RWPE2 (cell line): ENCODE data around the gene NECTIN4.

Experiments used
- ATAC-seq: fragments of 200-7000 bp; cut with Tn5 transposase; 3 replicates; pipeline ENCODE4 v1.9.1; 2021; ENCODE audit warnings: low read depth
- DNase-seq: peaks from one replicate; pipeline ENCODE4 v3.0.0-alpha.2; 2020; ENCODE audit warnings: low spot score
- H3K27ac ChIP-seq: fragments of 450-650 bp; 2 replicates; pipeline ENCODE4 v1.5.1; 2017; ENCODE audit warnings: mild to moderate bottlenecking; ENCODE audit not compliant: poor library complexity, severe bottlenecking
- H3K27me3 ChIP-seq: fragments of 250-450 bp; sonication (Bioruptor Pico); 2 replicates; pipeline ENCODE4 v1.5.1; 2021; ENCODE audit warnings: mild to moderate bottlenecking, moderate library complexity; ENCODE audit not compliant: insufficient read depth, poor library complexity, severe bottlenecking
- H3K36me3 ChIP-seq: fragments of 250-450 bp; sonication (Bioruptor Pico); 2 replicates; pipeline ENCODE4 v1.5.1; 2020; ENCODE audit warnings: low read depth, mild to moderate bottlenecking, moderate library complexity
- H3K4me1 ChIP-seq: fragments of 250-450 bp; sonication (Bioruptor Pico); 2 replicates; pipeline ENCODE4 v1.5.1; 2021; ENCODE audit warnings: mild to moderate bottlenecking, moderate library complexity; ENCODE audit not compliant: insufficient read depth, poor library complexity, severe bottlenecking
- H3K4me3 ChIP-seq: fragments of 250-450 bp; sonication (Bioruptor Pico); 2 replicates; pipeline ENCODE4 v1.5.1; 2021; ENCODE audit warnings: mild to moderate bottlenecking, moderate library complexity; ENCODE audit not compliant: severe bottlenecking
- H3K9me3 ChIP-seq: fragments of 250-450 bp; sonication (Bioruptor Pico); 2 replicates; pipeline ENCODE4 v1.5.1; 2021; ENCODE audit warnings: mild to moderate bottlenecking, moderate library complexity; ENCODE audit not compliant: severe bottlenecking
- CTCF ChIP-seq: fragments of 450-650 bp; IDR thresholded peaks from one replicate; pipeline ENCODE4 v1.5.1; 2017; ENCODE audit warnings: mild to moderate bottlenecking, moderate library complexity; ENCODE audit not compliant: poor library complexity, severe bottlenecking

NECTIN4 gene

DNA sequence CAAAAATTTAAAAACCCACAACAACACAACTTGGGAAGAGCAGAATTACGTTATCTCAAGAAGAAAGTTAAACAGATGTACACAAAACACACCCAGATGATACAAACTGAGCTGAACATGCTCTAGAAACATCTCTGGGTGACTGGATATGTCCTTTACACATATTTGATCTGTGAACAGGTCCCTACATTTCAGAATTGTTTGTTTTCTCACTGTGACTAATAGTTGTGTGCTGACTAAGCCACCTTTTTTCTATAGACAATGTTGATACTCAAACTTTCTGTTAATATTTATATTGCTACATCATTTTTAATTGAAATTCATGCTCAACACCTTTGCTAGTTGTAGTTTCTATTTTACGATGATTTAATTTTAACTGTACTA is 67.4 kb downstream of the NECTIN4 start:
- H3K27me3 ChIP-seq: no peaks in the 10 kb centered on the region
- peaks cover 35% of the 10 kb centered on the region for H3K4me1 ChIP-seq
- no peak for DNase-seq
- peak overlapping the region; percentile 73 for H3K4me3 ChIP-seq
- H3K36me3 ChIP-seq: peaks cover 7% of the 10 kb centered on the region; the same call in 1 of the 2 replicates
- peak overlapping the region; percentile 89 for H3K27ac ChIP-seq
- H3K9me3 ChIP-seq: no peaks in the 10 kb centered on the region
- no peak for TF ChIP-seq CTCF
- peak; percentile 15; the same call in 1 of the 3 replicates for ATAC-seq

- DNase-seq (peak; percentile 99), ATAC-seq (peak; percentile 90)
- TF ChIP-seq CTCF: no peak
- Histone ChIP-seq H3K27me3 (no peaks in the 10 kb centered on the region), H3K4me1 (peaks cover 41% of the 10 kb centered on the region), H3K27ac (peak overlapping the region; percentile 89), H3K4me3 (peak overlapping the region; percentile 73), H3K36me3 (peaks cover 11% of the 10 kb centered on the region), H3K9me3 (no peaks in the 10 kb centered on the region)
These were observed 68.0 kb downstream of the NECTIN4 start for GRCh38 chr1:161021165-161021969.
